ENCODE measurements around the gene PCNX3. TPM values are rescaled to one million over a fixed set of nuclear protein-coding genes. Genes with fewer than 3 reads are reported as not detected.

The PCNX3 gene
- total RNA-seq, 2 donors from 2014 or later = 21.8 to 56.7 TPM

DNA sequence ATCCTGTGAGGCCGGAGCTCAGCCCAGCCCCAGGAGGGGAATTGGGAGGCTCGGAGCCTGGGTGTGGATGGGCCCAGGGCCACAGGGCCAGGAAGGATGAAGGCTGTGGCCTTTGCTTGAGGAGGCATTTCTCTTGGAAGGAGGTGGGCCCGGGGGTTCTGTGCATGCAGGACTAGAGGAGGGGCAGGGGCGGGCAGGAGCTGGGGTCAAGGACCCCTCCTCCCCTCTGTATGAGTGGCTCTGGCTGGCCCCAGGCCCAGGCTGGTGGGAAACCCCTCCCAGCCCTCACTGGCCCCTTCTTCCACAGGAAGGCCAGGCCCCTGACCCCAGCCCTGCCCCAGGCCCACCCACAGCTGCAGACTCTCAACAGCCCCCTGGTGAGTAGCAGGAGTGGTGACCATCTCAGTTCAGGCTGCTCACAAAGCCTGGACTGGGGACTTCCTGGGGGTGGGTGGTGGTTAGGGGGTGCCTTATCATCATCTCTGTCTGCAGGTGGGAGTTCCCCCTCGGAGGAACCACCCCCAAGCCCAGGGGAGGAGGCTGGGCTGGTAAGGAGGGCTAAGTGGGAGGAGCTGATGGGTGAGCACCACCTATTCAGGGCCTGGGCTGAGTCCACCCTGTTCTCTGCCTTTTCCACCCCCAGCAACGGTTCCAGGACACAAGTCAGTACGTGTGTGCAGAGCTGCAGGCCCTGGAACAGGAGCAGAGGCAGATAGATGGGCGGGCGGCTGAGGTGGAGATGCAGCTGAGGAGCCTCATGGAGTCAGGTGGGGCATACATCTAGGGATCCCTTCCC lies 25.9 kb upstream of the PCNX3 start:
- Histone ChIP-seq H3K4me3 (no peak overlapping the region), H3K36me3 (replicated peaks in 1 of 2; ENCODE audit: insufficient read depth in 1 of 2, low read depth in 2 of 2) (no peaks in the 10 kb centered on the region), H3K27ac (no peak overlapping the region), H3K27me3 (no peaks in the 10 kb centered on the region), H3K4me1 (peaks cover 17% of the 10 kb centered on the region), H3K9me3 (no peaks in the 10 kb centered on the region)
- no peak for TF ChIP-seq POLR2A (IDR thresholded peaks at IDR 0.05)
- TF ChIP-seq, protein P1, sequence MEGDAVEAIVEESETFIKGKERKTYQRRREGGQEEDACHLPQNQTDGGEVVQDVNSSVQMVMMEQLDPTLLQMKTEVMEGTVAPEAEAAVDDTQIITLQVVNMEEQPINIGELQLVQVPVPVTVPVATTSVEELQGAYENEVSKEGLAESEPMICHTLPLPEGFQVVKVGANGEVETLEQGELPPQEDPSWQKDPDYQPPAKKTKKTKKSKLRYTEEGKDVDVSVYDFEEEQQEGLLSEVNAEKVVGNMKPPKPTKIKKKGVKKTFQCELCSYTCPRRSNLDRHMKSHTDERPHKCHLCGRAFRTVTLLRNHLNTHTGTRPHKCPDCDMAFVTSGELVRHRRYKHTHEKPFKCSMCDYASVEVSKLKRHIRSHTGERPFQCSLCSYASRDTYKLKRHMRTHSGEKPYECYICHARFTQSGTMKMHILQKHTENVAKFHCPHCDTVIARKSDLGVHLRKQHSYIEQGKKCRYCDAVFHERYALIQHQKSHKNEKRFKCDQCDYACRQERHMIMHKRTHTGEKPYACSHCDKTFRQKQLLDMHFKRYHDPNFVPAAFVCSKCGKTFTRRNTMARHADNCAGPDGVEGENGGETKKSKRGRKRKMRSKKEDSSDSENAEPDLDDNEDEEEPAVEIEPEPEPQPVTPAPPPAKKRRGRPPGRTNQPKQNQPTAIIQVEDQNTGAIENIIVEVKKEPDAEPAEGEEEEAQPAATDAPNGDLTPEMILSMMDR (IDR thresholded peaks at IDR 0.05) = no peak
- DNase-seq (peak in 1 of 4 donors; percentile 9), ATAC-seq (no peak)
- WGBS, 2 donors = 75 to 78% methylated on average over 8 to 9 of the region's 9 CpGs
- intact Hi-C loops (cut with DNase I) = no loop called here

- ATAC-seq = no peak
- Histone ChIP-seq H3K27ac (no peak overlapping the region), H3K36me3 (replicated peaks in 1 of 2; ENCODE audit: insufficient read depth in 1 of 2, low read depth in 2 of 2) (no peaks in the 10 kb centered on the region), H3K4me1 (peaks cover 17% of the 10 kb centered on the region), H3K9me3 (no peaks in the 10 kb centered on the region), H3K4me3 (no peak overlapping the region), H3K27me3 (no peaks in the 10 kb centered on the region)
- intact Hi-C loops (cut with DNase I) = no loop called here
- 53% methylated on average over 6 to 8 of the region's 8 CpGs for WGBS, 2 donors
- no peak for TF ChIP-seq POLR2A (IDR thresholded peaks at IDR 0.05)
- TF ChIP-seq, protein P1 (IDR thresholded peaks at IDR 0.05) = no peak
- DNase-seq = peak in 2 of 4 donors; percentile 40 to 49
Measured at GRCh38 chr11:65590240-65590738, 25.3 kb upstream of the PCNX3 start.

GRCh38 chr11:65591939-65592857 lies 23.4 kb upstream of the PCNX3 start:
- WGBS, 2 donors = 27 to 40% methylated on average over 22 to 102 of the region's 106 CpGs
- Histone ChIP-seq H3K9me3 (no peaks in the 10 kb centered on the region), H3K27me3 (no peaks in the 10 kb centered on the region), H3K4me1 (peaks cover 17% of the 10 kb centered on the region), H3K36me3 (replicated peaks in 1 of 2; ENCODE audit: insufficient read depth in 1 of 2, low read depth in 2 of 2) (no peaks in the 10 kb centered on the region), H3K4me3 (no peak overlapping the region), H3K27ac (peak overlapping the region in 3 of 4 donors; percentile 20 to 62 (median 58))
- DNase-seq (peak; percentile 41 to 71 (median 48)), ATAC-seq (peak; percentile 71)
- intact Hi-C loops (cut with DNase I) = no loop called here
- peak; percentile 12 to 34 (median 18) for TF ChIP-seq POLR2A (IDR thresholded peaks at IDR 0.05)
- TF ChIP-seq, protein P1 (IDR thresholded peaks at IDR 0.05) = peak in 3 of 7 experiments; percentile 28 to 70 (median 47)

DNA sequence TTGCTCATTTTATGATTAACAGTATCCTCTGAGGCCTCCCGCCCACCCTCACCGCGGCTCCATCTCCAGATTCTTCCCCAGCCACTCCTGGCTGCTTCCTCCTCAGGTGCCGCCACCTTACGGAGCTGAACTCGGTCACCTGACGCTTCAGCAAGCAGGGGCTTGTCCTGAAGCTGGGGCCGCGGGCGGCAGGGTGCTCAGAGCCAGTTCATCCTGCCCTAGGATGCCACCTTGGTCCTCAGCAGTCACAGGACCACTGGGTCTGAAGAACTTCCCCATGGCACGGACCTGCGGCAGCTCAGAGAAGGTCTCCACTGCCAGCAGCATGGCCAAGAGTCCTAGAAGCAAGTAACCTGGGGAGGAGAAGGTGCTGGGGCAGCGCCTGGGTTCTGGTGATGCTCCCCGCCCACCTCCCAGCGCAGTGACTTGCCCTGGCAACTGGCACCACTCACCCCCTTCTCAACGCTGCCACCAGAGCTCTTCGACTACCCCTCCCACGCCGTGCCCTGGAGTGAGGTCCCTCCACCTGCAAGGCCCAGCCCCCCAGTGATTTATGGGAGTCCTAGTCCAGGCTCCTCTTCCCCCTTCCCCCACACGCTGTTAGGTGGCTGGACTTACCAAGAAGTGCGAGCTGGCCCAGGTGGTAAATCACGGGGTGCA lies 22.6 kb upstream of the PCNX3 start:
- Histone ChIP-seq H3K9me3 (no peaks in the 10 kb centered on the region), H3K27me3 (no peaks in the 10 kb centered on the region), H3K36me3 (replicated peaks in 1 of 2; ENCODE audit: insufficient read depth in 1 of 2, low read depth in 2 of 2) (peaks cover 0 to 2% of the 10 kb centered on the region in 2 donors), H3K4me3 (no peak overlapping the region), H3K4me1 (peaks cover 17% of the 10 kb centered on the region), H3K27ac (no peak overlapping the region)
- TF ChIP-seq, protein P1 (IDR thresholded peaks at IDR 0.05) = no peak
- no peak for TF ChIP-seq POLR2A (IDR thresholded peaks at IDR 0.05)
- intact Hi-C loops (cut with DNase I) = no loop called here
- DNase-seq (peak in 1 of 4 donors; percentile 9), ATAC-seq (no peak)
- WGBS, 2 donors = 69 to 74% methylated on average over 18 to 21 of the region's 22 CpGs

Measured in body of pancreas (tissue), 4 donors.